Medulla oblongata (tissue), 1 donor: ENCODE data around the gene ARL6IP6.

Experiments used
- DNase-seq: peaks from one replicate; pipeline ENCODE4 v3.0.0-alpha.2; 2015; ENCODE audit errors: extremely low spot score

The ARL6IP6 gene

GRCh38 chr2:152804687-152805408, 86.4 kb downstream of the ARL6IP6 start:
- DNase-seq: no peak

GRCh38 chr2:152811916-152812315, 93.5 kb downstream of the ARL6IP6 start:
- DNase-seq: no peak
